Stimulated activated effector memory CD8-positive, alpha-beta T cell treated with anti-CD3 and anti-CD28 coated beads, Interleukin-12 subunit alpha, Interleukin-12 subunit beta, amount 100 ng/mL, for 72 hours (primary cell): Measurements from ENCODE around the gene ZFP69B.

ENCODE experiments used
- ATAC-seq: fragments of 150-1000 bp; cut with Tn5 transposase; 2 replicates; pipeline ENCODE4 v1.10.0; 2021
- DNase-seq, 2 donors: peaks; one replicate each; pipeline ENCODE4 v3.0.0; 2021 to 2022; ENCODE audit warnings: low spot score in 2 of 2
- H3K27ac Mint-ChIP-seq: one replicate; pipeline ENCODE4 v1.8.0; 2022; ENCODE audit warnings: mild to moderate bottlenecking, mixed read lengths
- H3K36me3 Mint-ChIP-seq: one replicate; pipeline ENCODE4 v1.8.0; 2022; ENCODE audit warnings: mild to moderate bottlenecking, mixed read lengths
- H3K4me1 Mint-ChIP-seq: one replicate; pipeline ENCODE4 v1.8.0; 2022; ENCODE audit warnings: mixed read lengths
- H3K4me3 Mint-ChIP-seq: one replicate; pipeline ENCODE4 v1.8.0; 2022; ENCODE audit warnings: mild to moderate bottlenecking, mixed read lengths
- H3K9me3 Mint-ChIP-seq: one replicate; pipeline ENCODE4 v1.8.0; 2022; ENCODE audit warnings: mixed read lengths

ZFP69B gene

GRCh38 chr1:40423264-40423642 is 27.0 kb upstream of the ZFP69B start:
- H3K36me3 Mint-ChIP-seq = peaks cover 97% of the 10 kb centered on the region
- peaks cover 15% of the 10 kb centered on the region for H3K4me1 Mint-ChIP-seq
- no peak for DNase-seq
- ATAC-seq = no peak
- H3K4me3 Mint-ChIP-seq = no peak overlapping the region
- H3K9me3 Mint-ChIP-seq = no peaks in the 10 kb centered on the region
- H3K27ac Mint-ChIP-seq = peak overlapping the region; percentile 66

GRCh38 chr1:40423951-40424618 is 26.2 kb upstream of the ZFP69B start:
- H3K4me1 Mint-ChIP-seq = peaks cover 15% of the 10 kb centered on the region

GRCh38 chr1:40425198-40425597 is 25.1 kb upstream of the ZFP69B start:
- Mint-ChIP-seq H3K27ac (peak overlapping the region; percentile 66), H3K36me3 (peaks cover 78% of the 10 kb centered on the region), H3K4me3 (no peak overlapping the region), H3K9me3 (no peaks in the 10 kb centered on the region), H3K4me1 (peaks cover 15% of the 10 kb centered on the region)
- DNase-seq (no peak), ATAC-seq (no peak)

More at GRCh38 chr1:40423951-40424618, 26.2 kb upstream of the ZFP69B start:
- Mint-ChIP-seq H3K27ac (peak overlapping the region; percentile 66), H3K36me3 (peaks cover 89% of the 10 kb centered on the region), H3K4me3 (no peak overlapping the region), H3K9me3 (no peaks in the 10 kb centered on the region)
- DNase-seq (no peak), ATAC-seq (no peak)

GRCh38 chr1:40431385-40431784 is 18.9 kb upstream of the ZFP69B start:
- no peaks in the 10 kb centered on the region for H3K4me1 Mint-ChIP-seq
- no peak overlapping the region for H3K27ac Mint-ChIP-seq
- no peaks in the 10 kb centered on the region for H3K9me3 Mint-ChIP-seq
- DNase-seq (no peak), ATAC-seq (no peak)
- H3K36me3 Mint-ChIP-seq = peaks cover 16% of the 10 kb centered on the region
- H3K4me3 Mint-ChIP-seq = no peak overlapping the region

- no peak overlapping the region for H3K4me3 Mint-ChIP-seq
- peaks cover 2% of the 10 kb centered on the region for H3K36me3 Mint-ChIP-seq
- no peak for ATAC-seq
- DNase-seq = no peak
- no peaks in the 10 kb centered on the region for H3K9me3 Mint-ChIP-seq
- no peak overlapping the region for H3K27ac Mint-ChIP-seq
- H3K4me1 Mint-ChIP-seq = no peaks in the 10 kb centered on the region
These were observed 17.5 kb upstream of the ZFP69B start for GRCh38 chr1:40432644-40433390.

GRCh38 chr1:40435471-40435870 is 14.8 kb upstream of the ZFP69B start:
- ATAC-seq (no peak), DNase-seq (peak in 1 of 2 donors; percentile 22)
- Mint-ChIP-seq H3K4me1 (peaks cover 4% of the 10 kb centered on the region), H3K36me3 (no peaks in the 10 kb centered on the region), H3K4me3 (no peak overlapping the region), H3K27ac (peak overlapping the region; percentile 16), H3K9me3 (no peaks in the 10 kb centered on the region)

GRCh38 chr1:40435876-40436275 is 14.4 kb upstream of the ZFP69B start:
- no peak for ATAC-seq
- Mint-ChIP-seq H3K9me3 (no peaks in the 10 kb centered on the region), H3K4me1 (peaks cover 4% of the 10 kb centered on the region), H3K27ac (peak overlapping the region; percentile 16), H3K4me3 (no peak overlapping the region), H3K36me3 (no peaks in the 10 kb centered on the region)
- peak in 1 of 2 donors; percentile 17 for DNase-seq

GRCh38 chr1:40438391-40439015 is 11.8 kb upstream of the ZFP69B start:
- no peak overlapping the region for H3K27ac Mint-ChIP-seq
- H3K9me3 Mint-ChIP-seq = no peaks in the 10 kb centered on the region
- H3K4me1 Mint-ChIP-seq = peaks cover 4% of the 10 kb centered on the region
- no peak overlapping the region for H3K4me3 Mint-ChIP-seq
- ATAC-seq = peak; percentile 63
- no peaks in the 10 kb centered on the region for H3K36me3 Mint-ChIP-seq
- peak in 1 of 2 donors; percentile 47 for DNase-seq

GRCh38 chr1:40439247-40439646 is 11.0 kb upstream of the ZFP69B start:
- Mint-ChIP-seq H3K36me3 (no peaks in the 10 kb centered on the region), H3K4me1 (peaks cover 4% of the 10 kb centered on the region), H3K27ac (no peak overlapping the region), H3K4me3 (no peak overlapping the region), H3K9me3 (no peaks in the 10 kb centered on the region)
- ATAC-seq (no peak), DNase-seq (no peak)

GRCh38 chr1:40450495-40451237 is 390 bp downstream of the ZFP69B start:
- H3K36me3 Mint-ChIP-seq = peaks cover 32% of the 10 kb centered on the region
- peak overlapping the region; percentile 97 for H3K27ac Mint-ChIP-seq
- peak; percentile 90 for ATAC-seq
- DNase-seq = peak; percentile 70 to 93
- H3K4me3 Mint-ChIP-seq = peak overlapping the region; percentile 85
- H3K9me3 Mint-ChIP-seq = peaks cover 21% of the 10 kb centered on the region
- peaks cover 21% of the 10 kb centered on the region for H3K4me1 Mint-ChIP-seq

GRCh38 chr1:40451238-40451585 is 936 bp downstream of the ZFP69B start:
- Mint-ChIP-seq H3K4me1 (peaks cover 21% of the 10 kb centered on the region), H3K4me3 (peak overlapping the region; percentile 85), H3K27ac (peak overlapping the region; percentile 97), H3K36me3 (peaks cover 33% of the 10 kb centered on the region), H3K9me3 (peaks cover 18% of the 10 kb centered on the region)
- DNase-seq (no peak), ATAC-seq (no peak)

GRCh38 chr1:40454873-40455272 is 4.6 kb downstream of the ZFP69B start:
- H3K9me3 Mint-ChIP-seq = peaks cover 44% of the 10 kb centered on the region
- DNase-seq (no peak), ATAC-seq (no peak)
- H3K36me3 Mint-ChIP-seq = peaks cover 65% of the 10 kb centered on the region
- H3K27ac Mint-ChIP-seq = no peak overlapping the region
- H3K4me1 Mint-ChIP-seq = peaks cover 21% of the 10 kb centered on the region
- no peak overlapping the region for H3K4me3 Mint-ChIP-seq

GRCh38 chr1:40462956-40463590 is 12.8 kb downstream of the ZFP69B start:
- Mint-ChIP-seq H3K4me3 (no peak overlapping the region), H3K9me3 (peaks cover 53% of the 10 kb centered on the region), H3K4me1 (no peaks in the 10 kb centered on the region), H3K27ac (no peak overlapping the region), H3K36me3 (peaks cover 44% of the 10 kb centered on the region)
- ATAC-seq = no peak
- no peak for DNase-seq

GRCh38 chr1:40469327-40469726 is 19.1 kb downstream of the ZFP69B start:
- peaks cover 50% of the 10 kb centered on the region for H3K9me3 Mint-ChIP-seq
- H3K4me3 Mint-ChIP-seq = no peak overlapping the region
- H3K27ac Mint-ChIP-seq = no peak overlapping the region
- ATAC-seq (no peak), DNase-seq (no peak)
- no peaks in the 10 kb centered on the region for H3K4me1 Mint-ChIP-seq
- no peaks in the 10 kb centered on the region for H3K36me3 Mint-ChIP-seq

- Mint-ChIP-seq H3K36me3 (no peaks in the 10 kb centered on the region), H3K9me3 (peaks cover 31% of the 10 kb centered on the region), H3K4me1 (peaks cover 19% of the 10 kb centered on the region), H3K4me3 (no peak overlapping the region), H3K27ac (no peak overlapping the region)
- DNase-seq (no peak), ATAC-seq (no peak)
These were observed 25.0 kb downstream of the ZFP69B start for GRCh38 chr1:40475268-40475667.
